ENCODE measurements around the gene AZGP1.
"Not testable (repeated sequence)": the region's sequence is repeated elsewhere in the genome, so short reads cannot be mapped to it uniquely, and the experiment has no call there.

AZGP1 gene

GRCh38 chr7:99997545-99998137 lies 21.8 kb upstream of the AZGP1 start:
- DNase-seq (ENCODE audit: low read depth in 1 of 2, low spot score in 1 of 2): peak; percentile 48 to 51

GRCh38 chr7:99996755-99997544 lies 21.1 kb upstream of the AZGP1 start:
- no peak for DNase-seq (ENCODE audit: low read depth in 1 of 2, low spot score in 1 of 2)

- DNase-seq (ENCODE audit: low read depth in 1 of 2, low spot score in 1 of 2): no peak
Observed at GRCh38 chr7:99994819-99995218, 19.0 kb upstream of the AZGP1 start.

GRCh38 chr7:99992330-99993038 lies 16.7 kb upstream of the AZGP1 start:
- no peak for DNase-seq (ENCODE audit: low read depth in 1 of 2, low spot score in 1 of 2)

GRCh38 chr7:99991543-99991942 lies 15.7 kb upstream of the AZGP1 start:
- DNase-seq (ENCODE audit: low read depth in 1 of 2, low spot score in 1 of 2): not testable (repeated sequence)

GRCh38 chr7:99990460-99990852 lies 14.6 kb upstream of the AZGP1 start:
- DNase-seq (ENCODE audit: low read depth in 1 of 2, low spot score in 1 of 2): no peak

- no peak for DNase-seq (ENCODE audit: low read depth in 1 of 2, low spot score in 1 of 2)
Observed at GRCh38 chr7:99987846-99988245, 12.0 kb upstream of the AZGP1 start.

GRCh38 chr7:99987306-99987705 lies 11.5 kb upstream of the AZGP1 start:
- not testable (repeated sequence) for DNase-seq (ENCODE audit: low read depth in 1 of 2, low spot score in 1 of 2)

GRCh38 chr7:99984593-99984992 lies 8.8 kb upstream of the AZGP1 start:
- no peak for DNase-seq (ENCODE audit: low read depth in 1 of 2, low spot score in 1 of 2)

- not testable (repeated sequence) for DNase-seq (ENCODE audit: low read depth in 1 of 2, low spot score in 1 of 2)
Observed at GRCh38 chr7:99981066-99981465, 5.2 kb upstream of the AZGP1 start.

GRCh38 chr7:99980448-99980872 lies 4.6 kb upstream of the AZGP1 start:
- DNase-seq (ENCODE audit: low read depth in 1 of 2, low spot score in 1 of 2): not testable (repeated sequence)

GRCh38 chr7:99979814-99980225 lies 4.0 kb upstream of the AZGP1 start:
- peak; percentile 44 to 50 for DNase-seq (ENCODE audit: low read depth in 1 of 2, low spot score in 1 of 2)

- no peak for DNase-seq (ENCODE audit: low read depth in 1 of 2, low spot score in 1 of 2)
Observed at GRCh38 chr7:99976626-99977025, 795 bp upstream of the AZGP1 start.

- no peak for DNase-seq (ENCODE audit: low read depth in 1 of 2, low spot score in 1 of 2)
Observed at GRCh38 chr7:99974681-99975080, 1.1 kb downstream of the AZGP1 start.

- DNase-seq (ENCODE audit: low read depth in 1 of 2, low spot score in 1 of 2): not testable (repeated sequence)
Observed at GRCh38 chr7:99973817-99974216, 2.0 kb downstream of the AZGP1 start.

GRCh38 chr7:99971242-99971641 lies 4.6 kb downstream of the AZGP1 start:
- DNase-seq (ENCODE audit: low read depth in 1 of 2, low spot score in 1 of 2): no peak

- DNase-seq (ENCODE audit: low read depth in 1 of 2, low spot score in 1 of 2): not testable (repeated sequence)
Observed at GRCh38 chr7:99969813-99970212, 6.0 kb downstream of the AZGP1 start.

GRCh38 chr7:99969298-99969697 lies 6.5 kb downstream of the AZGP1 start:
- no peak for DNase-seq (ENCODE audit: low read depth in 1 of 2, low spot score in 1 of 2)

GRCh38 chr7:99958564-99959227 lies 17.1 kb downstream of the AZGP1 start:
- no peak for DNase-seq (ENCODE audit: low read depth in 1 of 2, low spot score in 1 of 2)

- DNase-seq (ENCODE audit: low read depth in 1 of 2, low spot score in 1 of 2): no peak
Observed at GRCh38 chr7:99955247-99955646, 20.6 kb downstream of the AZGP1 start.

GRCh38 chr7:99954643-99955042 lies 21.2 kb downstream of the AZGP1 start:
- DNase-seq (ENCODE audit: low read depth in 1 of 2, low spot score in 1 of 2): not testable (repeated sequence)

Measured in stimulated activated CD4-positive, alpha-beta T cell treated with anti-CD3 and anti-CD28 coated beads, Interleukin-15, amount 100 ng/mL, for 1 hour (primary cell).